Measurements from ENCODE around the gene C16orf92.

Gene C16orf92

GRCh38 chr16:30024451-30024850 lies 1.5 kb downstream of the C16orf92 start:
- H3K4me3 ChIP-seq (replicated peaks; ENCODE audit: insufficient read depth, low read length): no peak overlapping the region
- peaks cover 41% of the 10 kb centered on the region for H3K27me3 ChIP-seq (ENCODE audit: insufficient read depth, poor library complexity, severe bottlenecking)
- H3K27ac ChIP-seq (replicated peaks): no peak overlapping the region
- TF ChIP-seq REST (IDR thresholded peaks at IDR 0.05; ENCODE audit: insufficient replicate concordance, low read depth) (no peak), SPI1 (IDR thresholded peaks at IDR 0.05; ENCODE audit: borderline replicate concordance, low read depth) (no peak), GABPA (IDR thresholded peaks at IDR 0.05; ENCODE audit: low read depth) (no peak), CTCF (IDR thresholded peaks at IDR 0.05; ENCODE audit: insufficient read depth, low read length) (no peak), POLR2AphosphoS5 (IDR thresholded peaks at IDR 0.05; ENCODE audit: low read depth) (no peak)
- DNase-seq (ENCODE audit: low read depth in 1 of 2, low spot score in 1 of 2): no peak

- DNase-seq (ENCODE audit: low read depth in 1 of 2, low spot score in 1 of 2): no peak
- Histone ChIP-seq H3K4me3 (replicated peaks; ENCODE audit: insufficient read depth, low read length) (no peak overlapping the region), H3K27ac (replicated peaks) (no peak overlapping the region), H3K27me3 (ENCODE audit: insufficient read depth, poor library complexity, severe bottlenecking) (peaks cover 48% of the 10 kb centered on the region)
- TF ChIP-seq SPI1 (IDR thresholded peaks at IDR 0.05; ENCODE audit: borderline replicate concordance, low read depth): no peak
- no peak for TF ChIP-seq CTCF (IDR thresholded peaks at IDR 0.05; ENCODE audit: insufficient read depth, low read length)
- no peak for TF ChIP-seq POLR2AphosphoS5 (IDR thresholded peaks at IDR 0.05; ENCODE audit: low read depth)
- no peak for TF ChIP-seq REST (IDR thresholded peaks at IDR 0.05; ENCODE audit: insufficient replicate concordance, low read depth)
These were observed 2.2 kb downstream of the C16orf92 start for GRCh38 chr16:30025156-30025555.

- Histone ChIP-seq H3K27ac (replicated peaks) (no peak overlapping the region), H3K27me3 (ENCODE audit: insufficient read depth, poor library complexity, severe bottlenecking) (peaks cover 50% of the 10 kb centered on the region), H3K4me3 (replicated peaks; ENCODE audit: insufficient read depth, low read length) (no peak overlapping the region)
- TF ChIP-seq SPI1 (IDR thresholded peaks at IDR 0.05; ENCODE audit: borderline replicate concordance, low read depth) (no peak), GABPA (IDR thresholded peaks at IDR 0.05; ENCODE audit: low read depth) (no peak), CTCF (IDR thresholded peaks at IDR 0.05; ENCODE audit: insufficient read depth, low read length) (no peak), REST (IDR thresholded peaks at IDR 0.05; ENCODE audit: insufficient replicate concordance, low read depth) (no peak), POLR2AphosphoS5 (IDR thresholded peaks at IDR 0.05; ENCODE audit: low read depth) (no peak)
- DNase-seq (ENCODE audit: low read depth in 1 of 2, low spot score in 1 of 2): no peak
These were observed 2.6 kb downstream of the C16orf92 start for GRCh38 chr16:30025574-30025973.

Data from HL-60 (cell line).